NCI-H1092 (cell line): ENCODE measurements around the gene CIBAR2.

Source experiments
- DNase-seq: peaks from one replicate; lab custom pipeline; 2025; lab: John Stamatoyannopoulos, UW

The CIBAR2 gene

GRCh38 chr16:85144026-85144915 is 32.0 kb upstream of the CIBAR2 start:
- no peak for DNase-seq

- no peak for DNase-seq
Observed at GRCh38 chr16:85142771-85143211, 30.5 kb upstream of the CIBAR2 start.

GRCh38 chr16:85142129-85142513 is 29.8 kb upstream of the CIBAR2 start:
- no peak for DNase-seq

GRCh38 chr16:85141491-85142128 is 29.3 kb upstream of the CIBAR2 start:
- DNase-seq: no peak

- no peak for DNase-seq
Observed at GRCh38 chr16:85140455-85141012, 28.3 kb upstream of the CIBAR2 start.

- DNase-seq: no peak
Observed at GRCh38 chr16:85139881-85140339, 27.6 kb upstream of the CIBAR2 start.

GRCh38 chr16:85138825-85139627 is 26.8 kb upstream of the CIBAR2 start:
- no peak for DNase-seq

- DNase-seq: no peak
Observed at GRCh38 chr16:85138073-85138824, 26.0 kb upstream of the CIBAR2 start.

- DNase-seq: no peak
Observed at GRCh38 chr16:85137323-85138072, 25.2 kb upstream of the CIBAR2 start.

GRCh38 chr16:85136702-85137322 is 24.5 kb upstream of the CIBAR2 start:
- DNase-seq: no peak

- no peak for DNase-seq
Observed at GRCh38 chr16:85136213-85136701, 24.0 kb upstream of the CIBAR2 start.

- DNase-seq: no peak
Observed at GRCh38 chr16:85134789-85135142, 22.5 kb upstream of the CIBAR2 start.

GRCh38 chr16:85134076-85134788 is 22.0 kb upstream of the CIBAR2 start:
- no peak for DNase-seq

- no peak for DNase-seq
Observed at GRCh38 chr16:85133290-85133599, 21.0 kb upstream of the CIBAR2 start.

GRCh38 chr16:85132456-85133289 is 20.4 kb upstream of the CIBAR2 start:
- no peak for DNase-seq

- no peak for DNase-seq
Observed at GRCh38 chr16:85130705-85131028, 18.4 kb upstream of the CIBAR2 start.

GRCh38 chr16:85129876-85130704 is 17.8 kb upstream of the CIBAR2 start:
- DNase-seq: no peak
